Peyer's patch (tissue), 4 donors: ENCODE measurements around the gene GPC5.

Experiments used
- CTCF ChIP-seq, 6 experiments: fragments of 450-650 bp in 4 of 6; fragments of 200-600 bp in 2 of 6; sonication (generic) in 1 of 6; IDR thresholded peaks; one replicate each; pipeline ENCODE4 v1.5.1; 2017 to 2019; ENCODE audit warnings: antibody characterized with exemption in 6 of 6, mild to moderate bottlenecking in 3 of 6, moderate library complexity in 1 of 6
- POLR2A ChIP-seq, 2 donors: fragments of 450-650 bp; IDR thresholded peaks; one replicate each; pipeline ENCODE4 v1.5.1; 2017; ENCODE audit warnings: antibody characterized with exemption in 2 of 2, mild to moderate bottlenecking in 2 of 2, moderate library complexity in 2 of 2

GRCh38 chr13:92829930-92830329, 1431.5 kb downstream of the GPC5 start:
- TF ChIP-seq CTCF (IDR thresholded peaks at IDR 0.05) (no peak), POLR2A (IDR thresholded peaks at IDR 0.05) (no peak)
